ENCODE measurements around the gene SPAAR.
A peak's percentile ranks its signal among the peaks of the same experiment; 100 is the strongest.

Gene SPAAR

GRCh38 chr9:35951736-35952135 lies 42.4 kb downstream of the SPAAR start:
- no peak for DNase-seq

GRCh38 chr9:35952526-35953191 lies 43.4 kb downstream of the SPAAR start:
- DNase-seq = no peak

- DNase-seq = peak; percentile 70
Measured at GRCh38 chr9:35954942-35955546, 45.8 kb downstream of the SPAAR start.

- DNase-seq = no peak
Measured at GRCh38 chr9:35956651-35957050, 47.4 kb downstream of the SPAAR start.

- no peak for DNase-seq
Measured at GRCh38 chr9:35958104-35958837, 49.0 kb downstream of the SPAAR start, which contains the start of gene OR2S2. Gene OR2S2 (minus strand): TSS chr9:35958154. CDS start chr9:35958098, 56 bp downstream.

- DNase-seq = no peak
Measured at GRCh38 chr9:35960039-35960655, 50.9 kb downstream of the SPAAR start.

All from activated CD4-positive, alpha-beta T cell treated with anti-CD3 and anti-CD28 coated beads, Interleukin-10, Interleukin-2, amounts not matched to agents 100 ng/mL and 50 ng/mL, durations not matched to agents 16 hours and 8 hours (primary cell).